GM12801 (cell line): Measurements from ENCODE around the gene SLC47A1.

Experiments
- TF ChIP-seq, protein P1 (sequence below): IDR thresholded peaks from one replicate; pipeline ENCODE4 v1.5.1; 2011; ENCODE audit warnings: control low read depth; ENCODE audit not compliant: insufficient read length; ENCODE audit errors: extremely low read depth

SLC47A1 gene

DNA sequence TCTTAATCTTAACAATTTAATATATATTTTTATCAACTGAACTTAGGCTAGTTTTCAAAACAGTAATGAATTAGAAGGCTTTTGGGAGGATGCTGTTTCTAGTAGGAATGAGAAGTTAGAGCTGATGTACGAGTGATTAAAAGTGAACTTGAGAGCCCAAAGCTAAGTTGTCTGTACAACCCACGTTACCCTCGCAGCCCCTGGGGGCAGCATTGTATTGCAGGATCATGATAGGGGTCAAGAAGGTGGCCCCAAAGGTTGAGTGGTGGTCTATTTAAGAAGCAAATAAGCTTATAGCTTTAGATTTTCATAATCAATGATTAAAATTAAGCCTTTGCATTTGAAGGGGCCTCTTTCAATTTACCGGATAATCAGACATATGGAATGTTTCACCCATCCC, 81.2 kb downstream of the SLC47A1 start:
- TF ChIP-seq, protein P1, sequence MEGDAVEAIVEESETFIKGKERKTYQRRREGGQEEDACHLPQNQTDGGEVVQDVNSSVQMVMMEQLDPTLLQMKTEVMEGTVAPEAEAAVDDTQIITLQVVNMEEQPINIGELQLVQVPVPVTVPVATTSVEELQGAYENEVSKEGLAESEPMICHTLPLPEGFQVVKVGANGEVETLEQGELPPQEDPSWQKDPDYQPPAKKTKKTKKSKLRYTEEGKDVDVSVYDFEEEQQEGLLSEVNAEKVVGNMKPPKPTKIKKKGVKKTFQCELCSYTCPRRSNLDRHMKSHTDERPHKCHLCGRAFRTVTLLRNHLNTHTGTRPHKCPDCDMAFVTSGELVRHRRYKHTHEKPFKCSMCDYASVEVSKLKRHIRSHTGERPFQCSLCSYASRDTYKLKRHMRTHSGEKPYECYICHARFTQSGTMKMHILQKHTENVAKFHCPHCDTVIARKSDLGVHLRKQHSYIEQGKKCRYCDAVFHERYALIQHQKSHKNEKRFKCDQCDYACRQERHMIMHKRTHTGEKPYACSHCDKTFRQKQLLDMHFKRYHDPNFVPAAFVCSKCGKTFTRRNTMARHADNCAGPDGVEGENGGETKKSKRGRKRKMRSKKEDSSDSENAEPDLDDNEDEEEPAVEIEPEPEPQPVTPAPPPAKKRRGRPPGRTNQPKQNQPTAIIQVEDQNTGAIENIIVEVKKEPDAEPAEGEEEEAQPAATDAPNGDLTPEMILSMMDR, result no peak

- TF ChIP-seq, protein P1, result no peak
These were observed 84.4 kb downstream of the SLC47A1 start for GRCh38 chr17:19618015-19618414.

DNA sequence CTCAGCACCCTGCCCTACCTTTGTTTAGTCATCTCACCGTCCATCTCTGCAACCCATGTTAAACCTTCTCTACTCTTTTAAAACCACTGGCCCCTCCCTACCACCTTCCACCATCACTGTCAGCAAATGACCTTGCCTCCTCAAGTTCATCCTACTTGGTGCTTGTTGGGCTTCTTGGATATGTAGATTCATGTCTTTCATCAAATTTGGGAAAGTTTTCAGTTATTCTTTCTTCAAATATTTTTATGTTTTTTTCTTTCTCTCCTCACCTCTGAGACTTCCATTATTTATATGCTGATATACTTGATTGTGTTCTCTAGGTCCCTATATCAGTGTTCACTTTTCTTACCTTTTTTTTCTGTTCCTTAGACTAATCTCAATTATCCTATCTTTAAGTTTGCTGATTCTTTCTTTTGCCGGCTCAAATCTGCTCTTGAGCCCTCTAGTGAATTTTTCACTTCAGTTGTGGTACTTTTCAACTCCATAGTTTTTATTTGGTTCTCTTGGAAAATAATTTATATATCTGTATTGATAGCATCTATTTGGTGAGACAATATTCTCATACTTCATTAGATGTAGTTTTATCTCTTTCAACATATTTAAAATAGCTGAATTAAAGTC, 86.2 kb downstream of the SLC47A1 start:
- TF ChIP-seq, protein P1, result no peak

- TF ChIP-seq, protein P1, result no peak
These were observed 88.0 kb downstream of the SLC47A1 start for GRCh38 chr17:19621697-19622096.

DNA sequence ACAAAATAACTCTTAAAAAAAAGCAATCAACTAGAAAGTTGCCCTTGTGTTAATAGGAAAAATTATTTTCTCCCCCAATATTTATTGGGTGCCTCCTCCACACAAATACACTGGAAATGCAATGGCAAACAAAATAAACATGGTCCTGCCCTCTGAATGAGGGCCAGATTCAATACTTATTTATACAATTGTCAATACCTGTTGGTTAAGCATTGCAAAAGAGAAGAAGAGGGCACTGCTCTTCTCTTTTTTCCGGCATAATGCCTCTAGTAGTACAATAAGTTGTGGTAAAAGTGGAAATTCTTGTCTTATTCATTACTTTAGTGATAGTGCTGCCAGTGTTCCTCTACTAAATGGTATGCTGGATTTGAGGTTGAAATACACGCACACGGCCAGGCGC, 92.4 kb downstream of the SLC47A1 start:
- TF ChIP-seq, protein P1, result no peak
